ENCODE measurements around the gene ZNF302. TPM values are rescaled to one million over a fixed set of nuclear protein-coding genes. Genes with fewer than 3 reads are reported as not detected.
"Not testable (repeated sequence)": the region's sequence is repeated elsewhere in the genome, so short reads cannot be mapped to it uniquely, and the experiment has no call there.

Gene ZNF302
- total RNA-seq, 1 donor from 2014 or later = 32.4 TPM

DNA sequence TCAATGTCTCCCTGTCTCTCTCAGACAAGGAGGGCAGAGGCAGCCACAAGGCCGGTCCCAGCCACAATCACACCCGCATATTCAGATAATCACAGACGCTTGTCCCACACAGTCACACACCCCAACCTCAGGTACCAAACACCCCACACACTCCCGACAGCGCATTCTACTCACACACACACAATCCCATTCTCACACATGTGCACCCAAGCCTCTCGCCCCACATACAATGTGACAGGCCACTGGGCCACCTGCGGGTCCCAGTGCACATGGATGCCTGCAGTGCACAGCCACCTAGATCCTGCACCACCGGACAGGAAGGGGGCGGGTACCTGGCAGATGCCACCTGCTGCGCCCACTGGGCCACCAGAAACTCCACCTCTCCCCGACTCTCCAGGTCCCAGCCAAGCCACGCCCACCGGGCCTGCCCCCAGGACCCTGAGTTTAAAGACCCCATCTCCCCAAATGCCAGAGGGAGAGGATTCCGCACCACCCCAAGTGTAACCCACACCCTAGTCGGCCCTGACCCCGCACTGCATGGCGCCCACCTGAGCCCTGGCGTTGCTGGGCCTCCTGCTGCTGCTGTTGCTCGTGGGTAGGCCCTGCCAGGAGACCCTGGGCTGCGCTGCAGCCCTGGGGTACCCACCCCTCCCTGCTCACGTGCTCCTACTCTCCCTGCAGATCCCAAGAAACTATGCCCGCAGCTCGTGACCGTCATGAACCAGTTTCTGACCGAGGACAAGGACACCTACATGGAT lies 11.1 kb upstream of the ZNF302 start:
- no peaks in the 10 kb centered on the region for H3K36me3 Mint-ChIP-seq (ENCODE audit: low read depth, unreplicated experiment)
- TF ChIP-seq CTCF (IDR thresholded peaks at IDR 0.05; ENCODE audit: unreplicated experiment) = no peak
- no peak overlapping the region for H3K27ac Mint-ChIP-seq (ENCODE audit: unreplicated experiment)
- H3K9me3 Mint-ChIP-seq (ENCODE audit: unreplicated experiment) = no peaks in the 10 kb centered on the region
- no peaks in the 10 kb centered on the region for H3K4me1 Mint-ChIP-seq (ENCODE audit: unreplicated experiment)
- DNase-seq (ENCODE audit: low spot score) = no peak
- peaks cover 7% of the 10 kb centered on the region for H3K27me3 Mint-ChIP-seq (ENCODE audit: unreplicated experiment)
- no peak overlapping the region for H3K4me3 Mint-ChIP-seq (ENCODE audit: unreplicated experiment)

- H3K4me3 Mint-ChIP-seq (ENCODE audit: unreplicated experiment) = no peak overlapping the region
- no peak for TF ChIP-seq CTCF (IDR thresholded peaks at IDR 0.05; ENCODE audit: unreplicated experiment)
- no peak for DNase-seq (ENCODE audit: low spot score)
- H3K36me3 Mint-ChIP-seq (ENCODE audit: low read depth, unreplicated experiment) = no peaks in the 10 kb centered on the region
- H3K27me3 Mint-ChIP-seq (ENCODE audit: unreplicated experiment) = peaks cover 7% of the 10 kb centered on the region
- H3K27ac Mint-ChIP-seq (ENCODE audit: unreplicated experiment) = no peak overlapping the region
- no peaks in the 10 kb centered on the region for H3K9me3 Mint-ChIP-seq (ENCODE audit: unreplicated experiment)
- H3K4me1 Mint-ChIP-seq (ENCODE audit: unreplicated experiment) = no peaks in the 10 kb centered on the region
These were observed 10.6 kb upstream of the ZNF302 start for GRCh38 chr19:34666958-34667265.

GRCh38 chr19:34667349-34668076 lies 10.0 kb upstream of the ZNF302 start:
- no peaks in the 10 kb centered on the region for H3K36me3 Mint-ChIP-seq (ENCODE audit: low read depth, unreplicated experiment)
- H3K4me3 Mint-ChIP-seq (ENCODE audit: unreplicated experiment) = no peak overlapping the region
- H3K27me3 Mint-ChIP-seq (ENCODE audit: unreplicated experiment) = peaks cover 7% of the 10 kb centered on the region
- no peak overlapping the region for H3K27ac Mint-ChIP-seq (ENCODE audit: unreplicated experiment)
- DNase-seq (ENCODE audit: low spot score) = no peak
- TF ChIP-seq CTCF (IDR thresholded peaks at IDR 0.05; ENCODE audit: unreplicated experiment) = no peak
- no peaks in the 10 kb centered on the region for H3K4me1 Mint-ChIP-seq (ENCODE audit: unreplicated experiment)
- H3K9me3 Mint-ChIP-seq (ENCODE audit: unreplicated experiment) = no peaks in the 10 kb centered on the region

DNA sequence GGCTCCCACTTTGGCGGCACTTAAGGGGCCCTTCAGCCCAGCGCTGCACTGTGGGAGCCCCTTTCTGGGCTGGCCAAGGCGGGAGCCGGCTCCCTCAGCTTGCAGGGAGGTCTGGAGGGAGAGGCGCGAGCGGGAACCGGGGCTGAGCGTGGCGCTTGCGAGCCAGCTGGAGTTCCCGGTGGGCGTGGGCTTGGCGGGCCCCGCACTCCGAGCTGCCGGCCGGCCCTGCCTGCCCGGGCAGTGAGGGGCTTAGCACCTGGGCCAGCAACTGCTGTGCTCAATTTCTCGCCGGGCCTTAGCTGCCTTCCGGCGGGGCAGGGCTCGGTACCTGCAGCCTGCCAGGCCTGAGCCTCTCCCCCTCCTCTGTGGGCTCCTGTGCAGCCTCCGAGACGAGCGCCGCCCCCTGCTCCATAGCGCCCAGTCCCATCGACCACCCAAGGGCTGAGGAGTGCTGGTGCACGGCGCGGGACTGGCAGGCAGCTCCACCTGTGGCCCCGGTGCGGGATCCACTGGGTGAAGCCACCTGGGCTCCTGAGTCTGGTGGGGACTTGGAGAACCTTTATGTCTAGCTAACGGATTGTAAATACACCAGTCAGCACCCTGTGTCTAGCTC lies 9.3 kb upstream of the ZNF302 start:
- not testable (repeated sequence) for H3K9me3 Mint-ChIP-seq (ENCODE audit: unreplicated experiment); H3K36me3 Mint-ChIP-seq (ENCODE audit: low read depth, unreplicated experiment); DNase-seq (ENCODE audit: low spot score)

DNA sequence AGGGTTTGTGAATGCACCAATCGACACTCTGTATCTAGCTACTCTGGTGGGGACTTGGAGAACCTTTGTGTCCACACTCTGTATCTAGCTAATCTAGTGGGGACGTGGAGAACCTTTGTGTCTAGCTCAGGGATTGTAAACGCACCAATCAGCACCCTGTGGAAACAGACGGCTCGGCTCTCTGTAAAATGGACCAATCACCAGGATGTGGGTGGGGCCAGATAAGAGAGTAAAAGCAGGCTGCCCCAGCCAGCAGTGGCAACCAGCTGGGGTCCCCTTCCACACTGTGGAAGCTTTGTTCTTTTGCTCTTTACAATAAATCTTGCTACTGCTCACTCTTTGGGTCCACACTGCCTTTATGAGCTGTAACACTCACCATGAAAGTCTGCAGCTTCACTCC lies 8.8 kb upstream of the ZNF302 start:
- not testable (repeated sequence) for DNase-seq (ENCODE audit: low spot score); H3K27me3 Mint-ChIP-seq (ENCODE audit: unreplicated experiment); H3K9me3 Mint-ChIP-seq (ENCODE audit: unreplicated experiment); H3K27ac Mint-ChIP-seq (ENCODE audit: unreplicated experiment); H3K4me3 Mint-ChIP-seq (ENCODE audit: unreplicated experiment); H3K4me1 Mint-ChIP-seq (ENCODE audit: unreplicated experiment); H3K36me3 Mint-ChIP-seq (ENCODE audit: low read depth, unreplicated experiment)

More for the DNA sequence above, 9.3 kb upstream of the ZNF302 start:
- H3K4me1 Mint-ChIP-seq (ENCODE audit: unreplicated experiment); H3K4me3 Mint-ChIP-seq (ENCODE audit: unreplicated experiment); H3K27me3 Mint-ChIP-seq (ENCODE audit: unreplicated experiment); H3K27ac Mint-ChIP-seq (ENCODE audit: unreplicated experiment): not testable (repeated sequence)

DNA sequence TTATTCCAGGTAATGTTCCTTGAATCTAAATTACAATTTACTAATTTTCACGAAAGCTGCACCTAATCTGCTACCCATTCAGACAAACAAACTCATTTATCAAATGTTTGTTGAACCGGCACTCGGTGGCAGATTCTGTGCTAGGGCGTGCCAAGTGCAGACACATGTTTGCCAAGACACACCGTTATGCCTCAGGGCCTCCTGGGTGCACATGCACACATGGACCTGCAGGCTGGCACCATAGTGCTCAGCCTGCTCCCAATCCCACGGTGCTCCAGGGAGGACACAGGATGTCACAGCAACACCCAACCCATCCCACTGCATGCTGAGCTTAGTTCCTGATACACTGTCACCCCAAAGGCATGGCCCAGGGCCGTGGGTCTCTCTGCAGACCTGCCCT lies 8.2 kb upstream of the ZNF302 start:
- no peak for DNase-seq (ENCODE audit: low spot score)
- Mint-ChIP-seq H3K27me3 (ENCODE audit: unreplicated experiment) (peaks cover 5% of the 10 kb centered on the region), H3K9me3 (ENCODE audit: unreplicated experiment) (no peaks in the 10 kb centered on the region), H3K36me3 (ENCODE audit: low read depth, unreplicated experiment) (no peaks in the 10 kb centered on the region), H3K27ac (ENCODE audit: unreplicated experiment) (no peak overlapping the region), H3K4me1 (ENCODE audit: unreplicated experiment) (no peaks in the 10 kb centered on the region), H3K4me3 (ENCODE audit: unreplicated experiment) (no peak overlapping the region)
- TF ChIP-seq CTCF (IDR thresholded peaks at IDR 0.05; ENCODE audit: unreplicated experiment) = no peak

All from endothelial cell (in vitro differentiated cells).